NCI-H1417 (cell line): ENCODE measurements around the gene PSMB2.
"Not testable (repeated sequence)": the region's sequence is repeated elsewhere in the genome, so short reads cannot be mapped to it uniquely, and the experiment has no call there.

ENCODE experiments used
- DNase-seq, 3 experiments: peaks; one replicate each; lab custom pipeline; 2025; lab: John Stamatoyannopoulos, UW

Gene PSMB2

DNA sequence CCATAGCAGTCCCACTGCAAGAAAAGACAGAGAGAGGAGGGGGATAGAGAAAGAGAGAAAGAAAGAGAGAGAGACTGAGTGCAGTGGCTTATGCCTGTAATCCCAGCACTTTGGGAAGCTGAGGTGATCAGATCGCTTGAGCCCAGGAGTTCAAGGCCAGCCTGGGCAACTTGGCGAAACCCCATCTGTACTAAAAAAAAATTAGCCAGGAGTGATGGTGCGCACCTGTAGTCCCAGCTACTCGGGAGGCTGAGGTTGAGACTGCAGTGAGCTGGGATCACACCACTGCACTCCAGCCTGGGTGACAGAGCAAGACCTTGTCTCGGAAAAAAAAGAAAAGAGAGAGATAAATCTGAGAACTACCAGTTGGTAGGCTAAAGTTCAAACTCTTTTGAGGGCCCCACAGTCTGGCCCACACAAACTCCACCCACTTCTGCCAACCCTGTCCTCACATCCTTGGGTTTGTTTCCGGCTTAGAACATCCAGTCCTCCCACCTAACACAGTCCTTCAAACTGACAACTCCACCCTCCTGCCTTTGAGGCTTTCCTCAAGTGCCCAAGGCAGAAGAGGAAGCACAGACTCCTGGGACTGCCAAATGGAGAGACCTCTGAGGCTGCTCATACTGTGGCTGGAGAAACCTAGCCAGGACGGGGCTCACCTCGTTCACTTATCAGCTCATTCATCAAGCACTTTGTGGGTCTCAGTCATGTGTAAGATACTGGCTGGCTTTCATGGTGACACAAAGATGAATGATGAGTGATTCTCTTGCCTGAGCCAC is 48.1 kb downstream of the PSMB2 start:
- no peak for DNase-seq

DNA sequence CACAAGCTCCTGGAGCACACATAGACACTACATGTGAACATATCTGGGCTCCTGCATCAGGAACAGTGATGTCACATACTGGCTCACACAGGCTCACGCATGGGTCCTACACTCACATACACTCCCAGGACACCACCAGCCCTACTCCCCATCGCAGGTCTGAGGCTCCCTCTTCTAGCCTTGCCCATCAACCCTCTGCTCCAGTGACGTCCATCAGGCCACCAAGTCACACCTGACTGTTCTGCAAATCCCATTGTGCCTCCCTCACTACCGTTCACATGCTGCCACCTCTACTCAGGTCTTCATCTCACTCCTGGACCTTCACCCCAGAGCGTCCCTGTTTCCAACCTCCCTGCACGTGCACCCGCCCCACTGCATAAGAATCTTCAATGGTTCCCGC is 50.1 kb downstream of the PSMB2 start:
- DNase-seq = no peak

DNA sequence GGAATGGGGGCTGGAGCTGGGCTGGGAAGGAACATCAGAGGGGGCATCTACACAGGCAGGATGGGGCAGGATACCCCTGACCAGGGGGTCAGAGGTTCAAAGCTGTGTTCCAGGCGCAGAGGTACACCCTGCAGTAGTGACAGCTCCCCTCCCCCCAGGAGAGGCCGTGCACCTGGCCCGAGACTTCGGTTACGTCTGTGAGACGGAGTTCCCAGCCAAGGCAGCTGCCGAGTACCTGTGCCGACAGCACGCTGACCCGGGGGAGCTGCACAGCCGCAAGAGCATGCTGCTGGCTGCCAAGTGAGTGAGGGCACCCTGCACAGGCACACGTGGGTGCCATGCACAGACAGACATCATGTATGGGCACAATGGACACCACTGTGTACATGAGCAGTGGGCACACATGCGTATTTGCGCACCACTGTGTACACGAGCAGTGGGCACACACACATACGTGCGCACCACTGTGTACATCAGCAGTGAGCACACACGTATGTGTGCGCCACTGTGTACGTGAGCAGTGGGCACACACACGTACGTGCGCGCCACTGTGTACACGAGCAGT is 50.8 kb downstream of the PSMB2 start:
- no peak for DNase-seq

DNA sequence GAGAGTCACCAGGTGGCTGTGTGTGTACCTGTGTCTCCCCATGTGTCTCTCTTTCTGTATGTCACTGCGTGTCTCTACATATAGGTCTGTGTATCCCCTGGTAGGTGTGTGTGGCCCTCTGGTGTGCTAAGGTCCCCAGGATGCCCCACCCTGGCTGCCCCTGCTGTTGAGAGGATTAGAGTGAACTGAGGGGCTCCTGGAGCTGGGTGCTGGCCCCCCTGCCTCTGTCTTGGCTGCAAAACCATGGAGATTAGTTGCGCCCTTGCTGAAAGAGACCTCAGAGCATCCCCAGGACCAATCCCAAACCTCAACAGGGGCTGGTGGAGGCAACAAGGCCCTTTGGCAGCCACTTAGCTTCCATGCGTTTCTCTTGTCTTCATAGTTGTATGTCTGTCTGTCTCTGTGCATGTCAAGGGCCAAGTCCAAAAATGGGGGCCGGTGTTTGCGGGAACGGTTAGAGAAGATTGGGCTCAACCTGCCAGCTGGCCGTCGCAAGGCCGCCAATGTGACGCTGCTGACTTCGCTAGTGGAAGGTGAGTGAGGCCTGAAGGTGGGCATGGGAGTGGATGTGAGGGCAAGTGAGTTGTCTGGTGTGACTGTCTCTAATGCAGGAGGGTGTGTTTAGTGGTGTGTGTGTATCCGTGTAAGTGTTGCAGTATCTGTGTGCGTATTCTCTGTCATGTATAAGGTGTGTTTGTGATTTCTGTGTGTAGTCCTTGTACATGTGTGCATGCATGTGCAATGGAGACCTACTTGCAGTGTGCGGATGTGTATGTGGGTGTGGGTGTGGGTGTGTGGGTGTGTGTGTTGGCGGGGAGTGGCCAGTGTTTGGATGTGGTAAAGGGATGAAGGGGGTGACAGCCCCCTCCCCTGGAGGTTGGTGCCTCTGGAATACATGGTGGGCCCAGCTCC is 51.6 kb downstream of the PSMB2 start:
- DNase-seq = no peak

DNA sequence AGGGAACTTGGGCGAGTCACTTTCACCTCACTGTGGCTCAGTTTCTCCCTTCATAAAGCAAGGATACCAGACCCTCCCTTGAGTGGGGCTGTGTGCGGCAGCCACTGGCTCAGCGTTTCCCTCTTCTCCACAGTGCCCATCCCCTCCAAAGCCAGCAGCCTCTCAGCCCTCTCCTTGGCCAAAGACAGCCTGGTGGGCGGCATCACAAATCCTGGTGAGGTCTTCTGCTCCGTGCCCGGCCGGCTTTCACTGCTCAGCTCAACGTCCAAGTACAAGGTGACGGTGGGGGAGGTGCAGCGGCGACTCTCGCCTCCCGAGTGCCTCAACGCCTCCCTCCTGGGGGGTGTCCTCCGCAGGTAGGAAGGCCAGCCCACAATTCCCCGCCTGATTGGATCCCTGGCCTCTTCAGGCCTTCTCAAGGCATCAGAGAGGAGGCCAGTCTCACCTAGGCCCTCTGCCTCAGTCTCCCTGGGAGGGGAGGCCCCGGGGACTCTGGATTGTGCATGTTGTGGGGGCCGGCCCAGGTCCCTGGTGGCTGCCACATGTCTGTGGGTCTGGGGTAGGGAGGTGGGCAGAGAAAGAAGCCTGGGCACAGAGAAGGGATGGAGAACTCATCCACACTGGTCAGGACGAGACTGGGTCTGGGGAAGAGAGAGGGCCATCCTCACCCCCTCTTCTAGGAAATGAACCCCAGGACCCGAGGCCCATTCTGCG is 53.0 kb downstream of the PSMB2 start:
- DNase-seq = no peak

DNA sequence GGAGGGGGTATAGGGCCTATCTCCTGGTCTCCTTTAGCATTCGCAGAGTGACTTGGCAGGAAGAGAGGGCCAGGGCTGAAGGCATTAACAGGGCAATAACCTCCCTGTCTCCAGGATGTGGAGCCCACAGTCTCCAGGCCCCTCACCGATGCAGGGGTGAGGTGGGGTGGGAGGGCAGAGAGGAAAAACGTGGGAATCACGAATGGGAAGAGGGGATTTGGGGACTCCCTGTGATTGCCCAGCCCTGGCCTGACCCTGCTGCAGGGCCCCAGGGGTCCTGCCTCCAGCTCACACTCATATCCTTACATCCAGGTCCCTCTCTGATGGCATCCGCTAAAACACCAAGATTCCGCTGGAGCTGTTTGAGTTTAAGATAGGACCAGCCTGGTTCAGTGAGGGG is 53.6 kb downstream of the PSMB2 start:
- DNase-seq = no peak

DNA sequence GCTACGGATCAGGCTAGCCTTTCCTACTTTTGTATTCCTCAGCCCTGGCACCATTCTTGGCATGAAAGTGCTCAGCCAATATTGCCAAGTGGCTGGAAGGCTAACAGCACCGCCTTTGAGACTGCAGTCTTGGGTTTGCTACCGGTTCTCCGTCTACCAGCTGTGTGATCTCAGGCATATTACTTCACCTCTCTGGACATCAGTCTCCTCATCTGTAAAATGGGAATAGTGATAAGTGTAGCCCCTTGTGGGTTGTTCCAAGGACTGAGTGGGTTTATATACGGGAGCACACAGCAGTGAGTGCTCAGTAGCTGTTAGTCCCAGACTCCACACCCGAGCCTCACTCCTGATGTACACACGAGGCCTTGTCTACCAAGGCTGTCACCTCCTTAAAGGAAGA is 54.5 kb downstream of the PSMB2 start:
- DNase-seq = no peak

DNA sequence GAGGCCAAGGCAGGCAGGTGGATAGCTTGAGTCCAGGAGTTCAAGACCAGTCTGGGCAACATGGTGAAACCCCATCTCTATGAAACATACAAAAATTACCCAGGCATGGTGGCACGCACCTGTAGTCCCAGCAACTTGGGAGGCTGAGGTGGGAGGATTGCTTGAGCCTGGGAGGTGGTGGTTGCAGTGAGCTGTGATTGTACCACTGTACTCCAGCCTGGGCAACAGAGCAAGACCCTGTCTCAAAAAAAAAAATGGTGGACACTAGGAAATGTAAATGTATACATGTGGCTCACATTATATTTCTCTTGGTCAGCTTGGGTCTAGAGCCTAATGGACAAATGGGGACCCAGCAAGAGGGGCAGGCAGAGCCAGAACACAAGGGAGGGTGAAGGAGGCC is 55.5 kb downstream of the PSMB2 start:
- DNase-seq = not testable (repeated sequence)

DNA sequence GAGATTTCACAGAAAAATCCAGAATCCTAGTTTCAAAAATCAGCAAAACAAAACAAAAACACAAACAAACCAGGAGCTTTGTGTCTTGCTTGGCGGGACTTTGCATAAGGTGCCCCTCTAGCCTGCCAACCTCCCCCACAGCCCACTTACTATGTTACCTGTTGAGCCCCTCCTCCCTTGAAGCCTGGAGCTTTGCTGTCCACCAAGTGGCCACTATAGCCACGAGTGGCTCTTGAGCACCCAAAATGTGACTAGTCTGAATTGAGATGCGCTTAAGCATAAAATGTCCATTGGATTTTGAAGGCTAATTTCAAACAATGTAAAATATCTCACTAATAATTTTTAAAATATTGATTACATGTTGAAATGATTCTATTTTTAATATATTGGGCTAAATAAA is 56.0 kb downstream of the PSMB2 start:
- DNase-seq = no peak

DNA sequence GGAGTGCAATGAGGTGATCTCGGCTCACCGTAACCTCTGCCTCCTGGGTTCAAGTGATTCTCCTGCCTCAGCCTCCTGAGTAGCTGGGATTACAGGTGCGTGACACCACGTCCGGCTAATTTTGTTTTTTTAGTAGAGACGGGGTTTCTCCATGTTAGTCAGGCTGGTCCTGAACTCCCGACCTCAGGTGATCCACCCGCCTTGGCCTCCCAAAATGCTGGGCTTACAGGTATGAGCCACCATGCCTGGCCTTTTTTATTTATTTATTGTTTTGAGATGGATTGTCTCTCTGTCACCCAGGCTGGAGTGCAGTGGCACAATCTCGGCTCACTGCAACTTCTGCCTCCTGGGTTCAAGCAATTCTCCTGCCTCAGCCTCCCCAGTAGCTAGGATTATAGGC is 59.7 kb downstream of the PSMB2 start:
- not testable (repeated sequence) for DNase-seq

DNA sequence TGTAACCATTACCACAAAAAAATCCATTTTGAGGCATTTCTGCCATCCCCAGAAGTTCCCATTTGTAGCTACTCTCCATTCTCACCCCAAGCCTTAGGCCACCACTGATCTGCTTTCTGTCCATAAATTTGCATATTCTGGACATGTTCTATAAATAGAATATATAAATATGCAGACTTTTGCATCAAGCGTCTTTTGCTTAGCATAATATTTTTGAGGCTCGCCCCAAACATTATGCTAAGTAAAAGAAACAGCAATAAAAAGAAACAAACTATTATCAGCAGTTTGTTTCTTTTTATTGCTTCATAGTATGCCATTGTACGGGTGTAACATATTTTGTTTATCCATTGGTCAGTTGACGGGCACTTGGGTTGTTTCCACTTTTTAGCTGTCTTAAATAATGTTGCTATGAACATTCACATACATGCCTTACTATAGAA is 60.4 kb downstream of the PSMB2 start:
- DNase-seq = no peak

DNA sequence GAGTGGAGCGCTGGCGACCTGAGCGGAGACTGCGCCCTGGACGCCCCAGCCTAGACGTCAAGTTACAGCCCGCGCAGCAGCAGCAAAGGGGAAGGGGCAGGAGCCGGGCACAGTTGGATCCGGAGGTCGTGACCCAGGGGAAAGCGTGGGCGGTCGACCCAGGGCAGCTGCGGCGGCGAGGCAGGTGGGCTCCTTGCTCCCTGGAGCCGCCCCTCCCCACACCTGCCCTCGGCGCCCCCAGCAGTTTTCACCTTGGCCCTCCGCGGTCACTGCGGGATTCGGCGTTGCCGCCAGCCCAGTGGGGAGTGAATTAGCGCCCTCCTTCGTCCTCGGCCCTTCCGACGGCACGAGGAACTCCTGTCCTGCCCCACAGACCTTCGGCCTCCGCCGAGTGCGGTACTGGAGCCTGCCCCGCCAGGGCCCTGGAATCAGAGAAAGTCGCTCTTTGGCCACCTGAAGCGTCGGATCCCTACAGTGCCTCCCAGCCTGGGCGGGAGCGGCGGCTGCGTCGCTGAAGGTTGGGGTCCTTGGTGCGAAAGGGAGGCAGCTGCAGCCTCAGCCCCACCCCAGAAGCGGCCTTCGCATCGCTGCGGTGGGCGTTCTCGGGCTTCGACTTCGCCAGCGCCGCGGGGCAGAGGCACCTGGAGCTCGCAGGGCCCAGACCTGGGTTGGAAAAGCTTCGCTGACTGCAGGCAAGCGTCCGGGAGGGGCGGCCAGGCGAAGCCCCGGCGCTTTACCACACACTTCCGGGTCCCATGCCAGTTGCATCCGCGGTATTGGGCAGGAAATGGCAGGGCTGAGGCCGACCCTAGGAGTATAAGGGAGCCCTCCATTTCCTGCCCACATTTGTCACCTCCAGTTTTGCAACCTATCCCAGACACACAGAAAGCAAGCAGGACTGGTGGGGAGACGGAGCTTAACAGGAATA is 64.0 kb downstream of the PSMB2 start:
- DNase-seq = no peak

DNA sequence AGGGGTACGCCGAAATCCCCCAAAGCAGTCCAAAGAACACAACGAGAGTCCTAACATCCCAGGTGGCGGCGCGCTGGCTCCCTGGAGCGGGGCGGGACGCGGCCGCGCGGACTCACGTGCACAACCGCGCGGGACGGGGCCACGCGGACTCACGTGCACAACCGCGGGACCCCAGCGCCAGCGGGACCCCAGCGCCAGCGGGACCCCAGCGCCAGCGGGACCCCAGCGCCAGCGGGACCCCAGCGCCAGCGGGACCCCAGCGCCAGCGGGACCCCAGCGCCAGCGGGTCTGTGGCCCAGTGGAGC is 64.6 kb downstream of the PSMB2 start:
- DNase-seq = not testable (repeated sequence)

DNA sequence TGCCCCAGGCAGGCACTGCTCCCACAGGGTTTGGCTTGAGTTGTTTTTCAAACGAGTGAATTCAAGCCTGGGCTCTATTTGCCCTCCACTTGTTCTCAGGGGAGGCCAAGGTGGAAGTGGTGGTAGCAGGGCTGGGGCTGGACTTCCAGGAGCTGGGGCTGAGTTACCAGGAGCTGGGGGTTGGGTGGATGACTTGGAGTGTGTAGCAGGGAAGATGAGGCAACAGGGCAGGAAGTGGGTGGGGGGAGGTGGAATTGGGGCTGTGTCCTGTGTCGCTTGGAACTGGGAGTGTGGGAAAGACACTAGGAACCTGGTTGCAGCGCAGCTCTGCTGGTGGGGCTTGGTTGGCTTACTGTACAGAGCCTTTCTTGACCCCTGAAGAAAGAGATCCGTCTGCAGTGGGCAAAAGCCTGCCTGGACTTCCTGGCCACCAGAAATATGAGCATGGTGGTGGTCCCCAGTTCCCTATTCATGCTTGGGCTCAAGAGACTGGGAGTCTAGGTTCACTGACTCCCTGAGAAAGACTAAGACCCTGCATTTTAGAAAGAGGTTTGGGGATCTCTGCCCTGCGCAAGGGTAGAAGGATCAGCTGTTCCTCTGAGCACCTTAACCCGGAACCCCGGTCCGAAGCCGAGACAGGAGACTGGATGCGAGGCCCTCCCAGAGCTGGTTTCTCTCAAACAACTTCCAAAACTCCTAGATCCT is 65.1 kb downstream of the PSMB2 start:
- no peak for DNase-seq

DNA sequence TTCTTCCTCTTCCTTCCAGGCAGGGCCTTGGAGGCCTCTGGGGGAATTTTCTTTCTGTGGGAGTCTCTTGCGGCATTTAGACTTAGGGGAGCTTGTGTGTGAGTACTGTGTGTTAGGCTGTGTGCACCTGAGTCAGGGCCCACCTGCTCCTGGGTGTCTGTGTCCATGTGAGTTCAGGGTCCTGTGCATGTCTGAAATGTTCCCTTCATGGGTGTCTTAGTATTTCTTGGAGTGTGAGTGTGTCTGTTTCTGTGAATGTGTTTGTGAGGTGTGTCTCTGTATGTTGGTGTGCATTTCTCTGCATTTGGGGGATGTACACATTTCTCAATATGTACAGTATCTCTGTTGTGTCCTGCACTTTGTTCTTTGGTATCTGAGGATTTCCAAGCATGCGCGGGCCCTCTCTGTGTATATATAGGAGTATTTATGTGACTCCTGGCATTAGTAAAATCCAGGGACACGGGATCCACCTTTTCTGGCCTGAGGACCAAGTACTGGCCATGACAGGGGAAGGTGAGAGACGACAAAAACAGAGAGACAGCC is 65.8 kb downstream of the PSMB2 start:
- DNase-seq = no peak

DNA sequence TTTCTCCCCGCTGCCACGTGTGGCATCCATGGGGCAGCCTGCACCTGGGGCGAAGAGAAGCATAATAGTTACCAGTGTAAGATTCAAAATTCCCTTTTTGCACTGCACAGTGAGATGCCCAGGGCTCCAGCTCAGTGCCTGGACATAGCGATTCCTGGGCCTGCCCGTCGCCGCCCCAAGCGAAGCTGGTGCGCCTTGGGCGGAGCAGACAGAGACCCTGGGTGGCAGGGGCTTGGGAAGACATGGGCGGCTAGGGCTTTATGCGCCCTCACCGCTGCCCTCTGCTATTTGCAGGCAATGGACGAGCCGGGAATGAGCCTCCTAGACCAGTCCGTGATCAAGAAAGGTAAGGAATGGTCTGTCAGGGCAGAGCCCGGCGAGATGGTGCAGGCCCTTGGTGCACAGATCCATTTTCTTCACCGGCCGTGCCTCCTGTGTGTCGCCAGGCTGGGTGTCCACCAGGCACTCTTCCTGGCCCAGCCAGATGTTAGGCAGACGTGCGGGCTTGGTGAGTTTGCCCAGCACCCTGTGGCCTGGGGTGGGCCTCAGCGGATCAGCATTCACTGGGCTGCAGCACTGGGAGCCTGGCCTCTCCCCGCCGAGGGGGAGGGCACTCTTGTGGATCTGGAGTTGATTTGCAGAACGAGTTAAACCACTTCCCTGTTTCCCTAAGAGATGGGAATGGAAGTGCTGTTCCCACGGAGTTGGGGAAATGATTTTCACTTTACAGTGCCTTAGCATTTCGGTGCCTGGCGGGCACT is 66.5 kb downstream of the PSMB2 start:
- DNase-seq = no peak

DNA sequence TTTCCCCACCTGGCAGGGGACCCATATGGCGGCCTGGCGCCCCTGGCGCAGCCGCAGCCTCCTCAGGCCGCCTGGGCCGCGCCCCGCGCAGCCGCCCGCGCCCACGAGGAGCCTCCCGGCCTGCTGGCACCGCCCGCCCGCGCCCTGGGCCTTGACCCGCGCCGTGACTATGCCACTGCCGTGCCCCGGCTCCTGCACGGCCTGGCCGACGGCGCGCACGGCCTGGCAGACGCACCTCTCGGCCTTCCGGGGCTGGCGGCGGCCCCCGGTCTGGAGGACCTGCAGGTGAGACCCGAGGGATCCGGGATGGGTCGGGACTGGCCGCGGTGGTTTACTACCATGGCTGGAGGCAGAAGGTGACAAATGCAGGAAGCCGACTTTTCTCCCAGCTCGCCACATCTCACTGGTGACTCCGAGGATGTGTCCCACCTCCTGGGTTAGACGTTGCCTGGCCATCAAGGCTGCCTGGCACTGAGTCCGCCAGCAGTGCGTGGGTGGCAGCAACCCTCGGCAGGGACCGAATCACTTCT is 67.1 kb downstream of the PSMB2 start:
- DNase-seq = no peak

DNA sequence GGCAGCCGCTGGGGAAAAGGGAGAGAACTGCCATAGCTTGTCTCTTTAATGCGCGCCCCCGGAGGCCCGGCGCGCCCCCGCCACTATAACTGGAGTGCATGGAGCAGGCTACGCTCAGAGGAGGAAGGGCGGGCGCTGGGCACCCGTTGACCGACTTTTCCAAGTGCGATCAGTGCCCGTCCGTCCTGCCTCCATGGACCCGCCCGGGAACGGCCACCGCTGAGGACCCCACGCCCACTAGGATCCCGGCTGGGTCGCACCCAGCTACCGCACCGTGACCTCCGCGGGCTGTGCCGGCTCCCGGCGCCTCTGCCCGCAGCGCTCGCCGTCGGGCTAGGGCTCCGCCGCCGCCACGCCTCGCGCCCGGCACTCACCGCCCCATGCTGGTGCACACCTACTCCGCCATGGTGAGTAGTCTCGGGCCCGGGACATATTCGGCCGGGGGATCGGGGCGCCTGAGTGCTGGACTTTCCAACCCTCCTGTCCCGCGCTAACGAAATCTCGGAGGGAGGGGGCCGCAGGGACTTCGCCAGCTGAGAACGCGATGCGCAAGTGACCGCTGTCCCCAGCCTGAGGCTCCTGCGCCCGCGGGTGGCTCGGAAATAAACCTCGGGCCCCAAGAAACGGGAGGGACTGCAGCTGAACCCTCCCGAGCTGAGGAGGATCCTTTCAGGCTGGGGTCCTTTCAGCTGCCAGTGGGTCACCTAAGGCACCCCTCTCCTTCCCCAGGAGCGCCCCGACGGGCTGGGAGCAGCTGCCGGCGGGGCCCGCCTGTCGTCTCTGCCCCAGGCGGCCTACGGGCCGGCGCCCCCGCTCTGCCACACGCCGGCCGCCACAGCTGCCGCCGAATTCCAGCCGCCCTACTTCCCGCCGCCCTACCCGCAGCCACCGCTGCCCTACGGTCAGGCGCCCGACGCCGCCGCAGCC is 67.9 kb downstream of the PSMB2 start, which contains the start of gene TFAP2E:
TSS of gene TFAP2E (plus strand) at position 117 of the 927 bp plus-strand sequence. CDS start at position 381, 264 bp downstream.
- peak in 1 of 3 experiments; percentile 8 for DNase-seq
